ENCODE measurements around the gene OGFRL1. TPM values are rescaled to one million over a fixed set of nuclear protein-coding genes. Genes with fewer than 3 reads are reported as not detected.

Gene OGFRL1
- total and polyA plus RNA-seq, 2 of the 4 experiments (the other 2 are of a cell fraction) = 5.4 to 5.7 TPM

DNA sequence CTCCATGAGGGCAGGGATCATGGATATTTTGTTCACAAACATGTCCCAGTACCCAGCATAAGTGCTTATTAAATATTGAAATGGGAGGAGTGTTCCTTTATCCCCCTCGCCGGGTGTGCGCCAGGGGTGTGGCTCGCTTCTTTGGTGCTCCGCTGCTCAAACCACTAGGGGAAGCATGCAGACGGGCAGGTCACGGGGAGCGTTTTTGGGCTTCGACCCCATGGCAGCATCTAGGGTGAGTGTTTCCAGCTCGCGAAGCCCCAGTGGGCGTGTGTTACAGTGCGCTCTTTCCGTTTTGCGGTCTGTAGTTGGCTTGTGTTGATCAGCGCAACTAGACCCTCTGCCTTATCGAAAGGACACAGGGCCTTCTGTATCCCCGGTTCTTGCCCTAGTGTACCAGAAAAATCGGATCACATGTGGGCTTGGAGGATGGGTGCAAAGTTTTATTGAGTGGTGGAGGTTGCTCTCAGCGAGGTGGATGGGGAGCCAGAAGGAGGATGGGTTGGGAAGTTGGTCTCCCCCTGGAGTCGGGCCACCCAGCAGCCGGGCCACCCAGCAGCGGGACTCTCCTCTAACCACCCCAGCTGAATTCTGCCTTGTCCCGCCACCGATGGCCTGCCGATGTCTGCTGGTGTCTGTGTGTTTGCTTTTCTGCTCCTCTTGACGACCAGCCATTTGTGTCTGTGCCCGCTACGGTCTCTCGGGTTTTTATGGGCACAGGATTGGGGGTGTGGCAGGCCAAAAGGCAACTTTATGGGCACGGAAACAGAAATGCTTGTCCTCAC lies 43.2 kb upstream of the OGFRL1 start (continued):
- TF ChIP-seq CEBPB (IDR thresholded peaks at IDR 0.05; ENCODE audit: low read depth, low read length) = no peak

DNA sequence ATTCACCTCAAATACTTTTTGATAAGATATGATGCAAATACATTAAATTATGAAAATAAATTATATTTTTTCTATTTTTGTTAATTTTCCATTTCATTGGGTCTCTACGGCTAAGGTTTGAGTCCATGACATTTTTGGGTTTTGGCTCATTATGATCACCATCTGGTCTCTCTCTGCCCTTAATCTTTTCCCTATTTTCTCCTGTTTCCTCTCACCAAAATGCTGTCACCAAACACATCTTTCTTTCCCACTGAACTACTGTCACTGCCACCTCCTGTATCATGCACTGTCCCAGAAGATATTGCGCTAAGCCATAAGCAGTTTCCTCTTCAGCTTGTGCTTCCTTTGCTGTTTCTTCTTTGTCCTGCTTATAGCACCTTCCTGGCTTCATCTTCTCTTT lies 42.0 kb upstream of the OGFRL1 start:
- Histone ChIP-seq H3K4ac (ENCODE audit: low read depth, low read length) (peak overlapping the region; percentile 35), H2AK9ac (replicated peaks; ENCODE audit: low read depth, low read length, poor library complexity) (no peak overlapping the region), H4K5ac (ENCODE audit: low read depth, low read length) (no peak overlapping the region), H4K8ac (ENCODE audit: low read depth in 2 of 2, low read length in 2 of 2) (no peak overlapping the region), H2AK5ac (ENCODE audit: low read depth, low read length) (peak overlapping the region; percentile 20; the same call in 1 of the 2 replicates), H4K20me1 (ENCODE audit: insufficient read depth, low read length) (no peaks in the 10 kb centered on the region), H3K27me3 (ENCODE audit: control insufficient read depth, insufficient read depth, low read length) (no peaks in the 10 kb centered on the region), H3K9me3 (ENCODE audit: control insufficient read depth, insufficient read depth, low read length) (0 out of 2 replicates have a peak, but pooled peaks cover 2% of the 10 kb centered on the region), H3K4me2 (ENCODE audit: low read depth, low read length) (no peak overlapping the region), H2BK15ac (ENCODE audit: low read depth, low read length) (peak overlapping the region; percentile 10; the same call in 2 of the 3 replicates), H3K36me3 (ENCODE audit: control insufficient read depth, insufficient read depth, low read length) (no peaks in the 10 kb centered on the region), H4K91ac (ENCODE audit: insufficient read depth, low read depth, low read length) (no peak overlapping the region), H2BK5ac (ENCODE audit: low read depth, low read length, poor library complexity, severe bottlenecking) (no peak overlapping the region), H3K4me1 (ENCODE audit: control insufficient read depth, insufficient read depth, low read length) (peaks cover 7% of the 10 kb centered on the region), H3K79me1 (ENCODE audit: low read depth in 1 of 2, low read length in 2 of 2) (no peaks in the 10 kb centered on the region), H3K9ac (ENCODE audit: low read depth, low read length) (no peak overlapping the region), H2BK20ac (ENCODE audit: low read depth, low read length) (peak overlapping the region; percentile 48; the same call in 1 of the 2 replicates), H3K23ac (ENCODE audit: low read depth, low read length) (no peak overlapping the region), H3K27ac (ENCODE audit: insufficient read depth, low read length) (no peak overlapping the region), H3K4me3 (ENCODE audit: insufficient read depth, low read depth, low read length) (no peak overlapping the region), H3K18ac (ENCODE audit: low read depth, low read length) (no peak overlapping the region), H3K9me1 (ENCODE audit: insufficient read depth, low read length) (peaks cover 2% of the 10 kb centered on the region; the same call in 1 of the 2 replicates), H2BK120ac (ENCODE audit: low read depth, low read length) (no peak overlapping the region; the same call in 1 of the 2 replicates), H2AFZ (replicated peaks; ENCODE audit: low read length, poor library complexity) (no peak overlapping the region), H3K56ac (ENCODE audit: extremely low read depth, insufficient read depth, low read length) (no peak overlapping the region), H3K14ac (replicated peaks; ENCODE audit: low read depth, low read length) (no peak overlapping the region)
- ChIA-PET CTCF (no interaction called here), POLR2A (ENCODE audit: unreplicated experiment) (no interaction called here)
- intact Hi-C loops (cut with micrococcal nuclease) = no loop called here
- TF ChIP-seq FOS (IDR thresholded peaks at IDR 0.05; ENCODE audit: low read depth, low read length) (no peak), MXI1 (IDR thresholded peaks at IDR 0.05; ENCODE audit: borderline replicate concordance, low read depth, low read length) (no peak), BHLHE40 (IDR thresholded peaks at IDR 0.05; ENCODE audit: low read depth, low read length) (no peak), RCOR1 (IDR thresholded peaks at IDR 0.05; ENCODE audit: insufficient replicate concordance, low read length) (no peak), SMC3 (IDR thresholded peaks at IDR 0.05; ENCODE audit: low read depth, low read length) (no peak), CHD1 (IDR thresholded peaks at IDR 0.05; ENCODE audit: low read depth, low read length) (no peak), NFE2L2 (IDR thresholded peaks at IDR 0.05; ENCODE audit: low read depth, low read length) (no peak), CTCF (conservative IDR thresholded peaks at IDR 0.05; ENCODE audit: low read depth, low read length) (no peak)
- TF ChIP-seq, protein P1, sequence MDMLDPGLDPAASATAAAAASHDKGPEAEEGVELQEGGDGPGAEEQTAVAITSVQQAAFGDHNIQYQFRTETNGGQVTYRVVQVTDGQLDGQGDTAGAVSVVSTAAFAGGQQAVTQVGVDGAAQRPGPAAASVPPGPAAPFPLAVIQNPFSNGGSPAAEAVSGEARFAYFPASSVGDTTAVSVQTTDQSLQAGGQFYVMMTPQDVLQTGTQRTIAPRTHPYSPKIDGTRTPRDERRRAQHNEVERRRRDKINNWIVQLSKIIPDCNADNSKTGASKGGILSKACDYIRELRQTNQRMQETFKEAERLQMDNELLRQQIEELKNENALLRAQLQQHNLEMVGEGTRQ (IDR thresholded peaks at IDR 0.05; ENCODE audit: low read depth, low read length) = no peak
- TF ChIP-seq, protein P2, sequence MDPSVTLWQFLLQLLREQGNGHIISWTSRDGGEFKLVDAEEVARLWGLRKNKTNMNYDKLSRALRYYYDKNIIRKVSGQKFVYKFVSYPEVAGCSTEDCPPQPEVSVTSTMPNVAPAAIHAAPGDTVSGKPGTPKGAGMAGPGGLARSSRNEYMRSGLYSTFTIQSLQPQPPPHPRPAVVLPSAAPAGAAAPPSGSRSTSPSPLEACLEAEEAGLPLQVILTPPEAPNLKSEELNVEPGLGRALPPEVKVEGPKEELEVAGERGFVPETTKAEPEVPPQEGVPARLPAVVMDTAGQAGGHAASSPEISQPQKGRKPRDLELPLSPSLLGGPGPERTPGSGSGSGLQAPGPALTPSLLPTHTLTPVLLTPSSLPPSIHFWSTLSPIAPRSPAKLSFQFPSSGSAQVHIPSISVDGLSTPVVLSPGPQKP (IDR thresholded peaks at IDR 0.05; ENCODE audit: borderline replicate concordance, low read depth, low read length) = no peak
- WGBS, 2 experiments (ENCODE audit: extremely low coverage in 2 of 2, insufficient read length in 1 of 2) = 100% methylated on average over 2 of the region's 2 CpGs; no CpG with 5 or more reads in 1 of the 2 experiments
- dilution Hi-C loops (cut with HindIII; ENCODE audit: low sequenced_read_pairs, unreplicated experiment) = no loop called here
- in situ Hi-C loops (cut with MboI; ENCODE audit: low sequenced_read_pairs) = no loop called here
- BruUV-seq (replicated peaks) = no TSS peak
- DNase-seq = no peak
- ATAC-seq (ENCODE audit: low read depth) = no peak
